ENCODE data around the gene ATP1A2.

ATP1A2 gene

GRCh38 chr1:160136121-160136925 lies 20.8 kb downstream of the ATP1A2 start:
- no peak overlapping the region for H2AFZ ChIP-seq (ENCODE audit: low read depth, low read length)
- TF ChIP-seq, protein P1, sequence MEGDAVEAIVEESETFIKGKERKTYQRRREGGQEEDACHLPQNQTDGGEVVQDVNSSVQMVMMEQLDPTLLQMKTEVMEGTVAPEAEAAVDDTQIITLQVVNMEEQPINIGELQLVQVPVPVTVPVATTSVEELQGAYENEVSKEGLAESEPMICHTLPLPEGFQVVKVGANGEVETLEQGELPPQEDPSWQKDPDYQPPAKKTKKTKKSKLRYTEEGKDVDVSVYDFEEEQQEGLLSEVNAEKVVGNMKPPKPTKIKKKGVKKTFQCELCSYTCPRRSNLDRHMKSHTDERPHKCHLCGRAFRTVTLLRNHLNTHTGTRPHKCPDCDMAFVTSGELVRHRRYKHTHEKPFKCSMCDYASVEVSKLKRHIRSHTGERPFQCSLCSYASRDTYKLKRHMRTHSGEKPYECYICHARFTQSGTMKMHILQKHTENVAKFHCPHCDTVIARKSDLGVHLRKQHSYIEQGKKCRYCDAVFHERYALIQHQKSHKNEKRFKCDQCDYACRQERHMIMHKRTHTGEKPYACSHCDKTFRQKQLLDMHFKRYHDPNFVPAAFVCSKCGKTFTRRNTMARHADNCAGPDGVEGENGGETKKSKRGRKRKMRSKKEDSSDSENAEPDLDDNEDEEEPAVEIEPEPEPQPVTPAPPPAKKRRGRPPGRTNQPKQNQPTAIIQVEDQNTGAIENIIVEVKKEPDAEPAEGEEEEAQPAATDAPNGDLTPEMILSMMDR (IDR thresholded peaks at IDR 0.05; ENCODE audit: low read depth, low read length): no peak
- no peak for TF ChIP-seq EZH2phosphoT487 (IDR thresholded peaks at IDR 0.05; ENCODE audit: low read depth)

DNA sequence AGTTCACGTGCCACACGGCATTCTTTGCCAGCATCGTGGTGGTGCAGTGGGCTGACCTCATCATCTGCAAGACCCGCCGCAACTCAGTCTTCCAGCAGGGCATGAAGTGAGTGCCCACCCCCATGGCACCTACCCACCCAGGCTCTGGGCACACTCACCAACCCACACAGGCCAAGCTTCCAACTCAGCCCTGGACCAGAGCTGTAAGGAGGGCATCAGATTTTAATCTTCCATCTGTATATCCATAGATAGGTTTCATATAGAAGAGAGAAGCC lies 21.3 kb downstream of the ATP1A2 start:
- H3K4me3 ChIP-seq (ENCODE audit: low read length): no peak overlapping the region
- H3K79me2 ChIP-seq (ENCODE audit: low read length): no peaks in the 10 kb centered on the region
- no peak overlapping the region for H3K27ac ChIP-seq (ENCODE audit: low read length)
- no peaks in the 10 kb centered on the region for H3K9me3 ChIP-seq (ENCODE audit: insufficient read depth, low read length)
- H4K20me1 ChIP-seq (ENCODE audit: insufficient read depth, low read length): no peaks in the 10 kb centered on the region
- no peaks in the 10 kb centered on the region for H3K36me3 ChIP-seq (replicated peaks; ENCODE audit: low read depth, low read length)
- H3K27me3 ChIP-seq (ENCODE audit: low read depth, low read length): peaks cover 22% of the 10 kb centered on the region
- H3K4me1 ChIP-seq (ENCODE audit: low read length): peaks cover 18% of the 10 kb centered on the region
- H3K4me2 ChIP-seq (ENCODE audit: low read length): no peak overlapping the region
- H3K9ac ChIP-seq (ENCODE audit: low read length): no peak overlapping the region
- H2AFZ ChIP-seq (ENCODE audit: low read depth, low read length): no peak overlapping the region
- TF ChIP-seq, protein P1 (IDR thresholded peaks at IDR 0.05; ENCODE audit: low read depth, low read length): no peak
- no peak for TF ChIP-seq EZH2phosphoT487 (IDR thresholded peaks at IDR 0.05; ENCODE audit: low read depth)

More at GRCh38 chr1:160136121-160136925, 20.8 kb downstream of the ATP1A2 start:
- H3K9me3 ChIP-seq (ENCODE audit: insufficient read depth, low read length): no peaks in the 10 kb centered on the region
- H3K27me3 ChIP-seq (ENCODE audit: low read depth, low read length): peaks cover 20% of the 10 kb centered on the region
- no peak overlapping the region for H3K9ac ChIP-seq (ENCODE audit: low read length)
- no peak overlapping the region for H3K27ac ChIP-seq (ENCODE audit: low read length)
- no peak overlapping the region for H3K4me3 ChIP-seq (ENCODE audit: low read length)
- no peak overlapping the region for H3K4me2 ChIP-seq (ENCODE audit: low read length)
- H4K20me1 ChIP-seq (ENCODE audit: insufficient read depth, low read length): no peaks in the 10 kb centered on the region
- peaks cover 18% of the 10 kb centered on the region for H3K4me1 ChIP-seq (ENCODE audit: low read length)
- no peaks in the 10 kb centered on the region for H3K79me2 ChIP-seq (ENCODE audit: low read length)
- no peaks in the 10 kb centered on the region for H3K36me3 ChIP-seq (replicated peaks; ENCODE audit: low read depth, low read length)

- no peaks in the 10 kb centered on the region for H3K36me3 ChIP-seq (replicated peaks; ENCODE audit: low read depth, low read length)
Measured at GRCh38 chr1:160137216-160137862, 21.8 kb downstream of the ATP1A2 start.

DNA sequence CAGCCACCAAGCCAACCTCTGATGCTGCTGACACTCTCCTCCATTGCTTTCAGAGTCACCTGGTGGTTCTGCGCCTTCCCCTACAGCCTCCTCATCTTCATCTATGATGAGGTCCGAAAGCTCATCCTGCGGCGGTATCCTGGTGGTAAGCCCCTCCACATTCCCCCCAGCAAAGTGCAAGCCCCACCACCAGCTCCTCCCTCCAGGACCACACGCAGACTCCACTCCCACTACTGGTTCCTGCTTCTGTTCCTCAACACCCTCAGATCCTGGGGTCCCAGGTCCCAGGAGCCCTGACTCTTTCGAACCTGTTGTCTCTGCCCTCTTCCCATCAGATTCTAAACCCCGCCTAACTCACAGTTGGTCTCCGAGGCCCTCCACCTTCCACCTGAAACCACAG lies 24.3 kb downstream of the ATP1A2 start:
- Histone ChIP-seq H3K4me2 (ENCODE audit: low read length) (no peak overlapping the region), H3K4me1 (ENCODE audit: low read length) (peaks cover 13% of the 10 kb centered on the region), H2AFZ (ENCODE audit: low read depth, low read length) (no peak overlapping the region), H3K27me3 (ENCODE audit: low read depth, low read length) (peaks cover 19% of the 10 kb centered on the region), H3K4me3 (ENCODE audit: low read length) (no peak overlapping the region), H3K79me2 (ENCODE audit: low read length) (no peaks in the 10 kb centered on the region), H3K27ac (ENCODE audit: low read length) (no peak overlapping the region), H3K9ac (ENCODE audit: low read length) (no peak overlapping the region), H3K9me3 (ENCODE audit: insufficient read depth, low read length) (no peaks in the 10 kb centered on the region), H3K36me3 (replicated peaks; ENCODE audit: low read depth, low read length) (no peaks in the 10 kb centered on the region), H4K20me1 (ENCODE audit: insufficient read depth, low read length) (no peaks in the 10 kb centered on the region)
- TF ChIP-seq, protein P1 (IDR thresholded peaks at IDR 0.05; ENCODE audit: low read depth, low read length): no peak
- no peak for TF ChIP-seq EZH2phosphoT487 (IDR thresholded peaks at IDR 0.05; ENCODE audit: low read depth)

More at GRCh38 chr1:160137216-160137862, 21.8 kb downstream of the ATP1A2 start:
- Histone ChIP-seq H3K27ac (ENCODE audit: low read length) (no peak overlapping the region), H3K9ac (ENCODE audit: low read length) (no peak overlapping the region), H3K9me3 (ENCODE audit: insufficient read depth, low read length) (no peaks in the 10 kb centered on the region), H3K4me3 (ENCODE audit: low read length) (no peak overlapping the region), H4K20me1 (ENCODE audit: insufficient read depth, low read length) (no peaks in the 10 kb centered on the region), H2AFZ (ENCODE audit: low read depth, low read length) (no peak overlapping the region), H3K4me1 (ENCODE audit: low read length) (peaks cover 18% of the 10 kb centered on the region), H3K79me2 (ENCODE audit: low read length) (no peaks in the 10 kb centered on the region), H3K4me2 (ENCODE audit: low read length) (no peak overlapping the region), H3K27me3 (ENCODE audit: low read depth, low read length) (peaks cover 22% of the 10 kb centered on the region)
- no peak for TF ChIP-seq EZH2phosphoT487 (IDR thresholded peaks at IDR 0.05; ENCODE audit: low read depth)
- TF ChIP-seq, protein P1 (IDR thresholded peaks at IDR 0.05; ENCODE audit: low read depth, low read length): no peak

Data from OCI-LY3 (cell line).